DND-41 (cell line): ENCODE data around the gene SGMS1.

Experiments used
- ATAC-seq: fragments of 200-7000 bp; cut with Tn5 transposase; 3 replicates; pipeline ENCODE4 v1.9.1; 2021; ENCODE audit warnings: low read depth; ENCODE audit not compliant: insufficient read depth
- DNase-seq: peaks from one replicate; pipeline ENCODE4 v3.0.0-alpha.2; 2020
- H2AFZ ChIP-seq: 2 replicates; pipeline ENCODE4 v1.6.0; 2012; ENCODE audit warnings: low read depth, low read length
- H3K27ac ChIP-seq: 2 replicates; pipeline ENCODE4 v1.5.1; 2012; ENCODE audit warnings: low read length, inconsistent platforms
- H3K27me3 ChIP-seq: fragments of 200-600 bp; sonication (generic); 2 replicates; pipeline ENCODE4 v1.6.0; 2012; ENCODE audit warnings: low read length, mild to moderate bottlenecking, inconsistent platforms; ENCODE audit not compliant: insufficient read depth, poor library complexity
- H3K36me3 ChIP-seq: 2 replicates; pipeline ENCODE4 v1.5.1; 2012; ENCODE audit warnings: low read length, inconsistent platforms; ENCODE audit not compliant: insufficient read depth
- H3K4me1 ChIP-seq: 2 replicates; pipeline ENCODE4 v1.5.1; 2012; ENCODE audit warnings: mild to moderate bottlenecking, low read length; ENCODE audit not compliant: insufficient read depth
- H3K4me2 ChIP-seq: 2 replicates; pipeline ENCODE4 v1.6.0; 2012; ENCODE audit warnings: mild to moderate bottlenecking, moderate library complexity, low read length, inconsistent platforms; ENCODE audit not compliant: insufficient read depth
- H3K4me3 ChIP-seq, 2 experiments: fragments of 200-600 bp in 1 of 2; shearing (Covaris generic) in 1 of 2; 2 replicates each; pipeline ENCODE4 v1.5.1; 2012 to 2016; ENCODE audit warnings: inconsistent platforms in 2 of 2, low read length in 2 of 2, mild to moderate bottlenecking in 2 of 2, low read depth in 1 of 2, moderate library complexity in 1 of 2
- H3K79me2 ChIP-seq: 2 replicates; pipeline ENCODE4 v1.6.0; 2012; ENCODE audit warnings: low read length, inconsistent platforms; ENCODE audit not compliant: insufficient read depth
- H3K9ac ChIP-seq: 2 replicates; pipeline ENCODE4 v1.6.0; 2012; ENCODE audit warnings: low read depth, mild to moderate bottlenecking, inconsistent platforms, low read length, moderate library complexity
- H3K9me3 ChIP-seq: 2 replicates; pipeline ENCODE4 v1.5.1; 2012; ENCODE audit warnings: low read length, moderate library complexity, mild to moderate bottlenecking, inconsistent platforms; ENCODE audit not compliant: insufficient read depth, severe bottlenecking
- H4K20me1 ChIP-seq: 2 replicates; pipeline ENCODE4 v1.6.0; 2012; ENCODE audit warnings: low read length; ENCODE audit not compliant: insufficient read depth
- EZH2 ChIP-seq: IDR thresholded peaks from 3 replicates; pipeline ENCODE4 v1.6.1; 2012; ENCODE audit warnings: borderline replicate concordance, low read depth, mild to moderate bottlenecking, moderate library complexity, low read length, inconsistent platforms; ENCODE audit not compliant: severe bottlenecking
- TF ChIP-seq, protein P1 (sequence below): IDR thresholded peaks from 2 replicates; pipeline ENCODE4 v1.5.1; 2012; ENCODE audit warnings: borderline replicate concordance, low read length, moderate library complexity, mild to moderate bottlenecking; ENCODE audit not compliant: poor library complexity, severe bottlenecking; ENCODE audit errors: extremely low read depth

SGMS1 gene

DNA sequence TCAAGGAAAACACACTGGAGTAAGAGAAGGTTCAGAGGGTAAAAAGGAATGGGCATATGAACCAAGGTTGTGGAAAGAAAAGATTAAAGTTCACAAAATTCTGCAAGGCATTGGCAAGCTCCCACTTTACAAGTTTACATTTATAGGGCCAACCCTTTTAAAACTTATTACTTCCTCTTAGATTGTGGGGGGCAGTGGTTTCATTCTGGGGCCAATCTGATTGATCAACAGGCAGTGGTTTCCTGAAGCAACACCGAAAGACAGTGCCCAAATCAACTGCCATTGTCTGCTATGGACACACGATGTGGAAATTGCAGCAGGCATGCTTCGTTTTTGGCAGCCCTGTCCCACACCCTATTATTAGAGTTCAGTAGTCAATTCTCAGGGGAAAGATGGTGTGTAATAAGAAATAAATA is 154.0 kb downstream of the SGMS1 start:
- TF ChIP-seq EZH2: no peak
- TF ChIP-seq, protein P1, sequence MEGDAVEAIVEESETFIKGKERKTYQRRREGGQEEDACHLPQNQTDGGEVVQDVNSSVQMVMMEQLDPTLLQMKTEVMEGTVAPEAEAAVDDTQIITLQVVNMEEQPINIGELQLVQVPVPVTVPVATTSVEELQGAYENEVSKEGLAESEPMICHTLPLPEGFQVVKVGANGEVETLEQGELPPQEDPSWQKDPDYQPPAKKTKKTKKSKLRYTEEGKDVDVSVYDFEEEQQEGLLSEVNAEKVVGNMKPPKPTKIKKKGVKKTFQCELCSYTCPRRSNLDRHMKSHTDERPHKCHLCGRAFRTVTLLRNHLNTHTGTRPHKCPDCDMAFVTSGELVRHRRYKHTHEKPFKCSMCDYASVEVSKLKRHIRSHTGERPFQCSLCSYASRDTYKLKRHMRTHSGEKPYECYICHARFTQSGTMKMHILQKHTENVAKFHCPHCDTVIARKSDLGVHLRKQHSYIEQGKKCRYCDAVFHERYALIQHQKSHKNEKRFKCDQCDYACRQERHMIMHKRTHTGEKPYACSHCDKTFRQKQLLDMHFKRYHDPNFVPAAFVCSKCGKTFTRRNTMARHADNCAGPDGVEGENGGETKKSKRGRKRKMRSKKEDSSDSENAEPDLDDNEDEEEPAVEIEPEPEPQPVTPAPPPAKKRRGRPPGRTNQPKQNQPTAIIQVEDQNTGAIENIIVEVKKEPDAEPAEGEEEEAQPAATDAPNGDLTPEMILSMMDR: no peak
- ATAC-seq: no peak
- Histone ChIP-seq H3K36me3 (no peaks in the 10 kb centered on the region), H3K9me3 (no peaks in the 10 kb centered on the region), H2AFZ (no peak overlapping the region), H3K27ac (no peak overlapping the region), H4K20me1 (no peaks in the 10 kb centered on the region), H3K4me2 (no peak overlapping the region), H3K9ac (no peak overlapping the region), H3K79me2 (no peaks in the 10 kb centered on the region), H3K4me3 (no peak overlapping the region), H3K4me1 (no peaks in the 10 kb centered on the region), H3K27me3 (no peaks in the 10 kb centered on the region)
- no peak for DNase-seq

- no peaks in the 10 kb centered on the region for H3K36me3 ChIP-seq
- no peak overlapping the region for H3K27ac ChIP-seq
- H3K4me2 ChIP-seq: no peak overlapping the region
- TF ChIP-seq, protein P1: no peak
- TF ChIP-seq EZH2: no peak
- H3K27me3 ChIP-seq: no peaks in the 10 kb centered on the region
- DNase-seq (no peak), ATAC-seq (no peak)
- no peak overlapping the region for H3K9ac ChIP-seq
- H3K4me3 ChIP-seq: no peak overlapping the region
- H3K9me3 ChIP-seq: no peaks in the 10 kb centered on the region
- no peaks in the 10 kb centered on the region for H3K79me2 ChIP-seq
- no peaks in the 10 kb centered on the region for H4K20me1 ChIP-seq
- no peak overlapping the region for H2AFZ ChIP-seq
- H3K4me1 ChIP-seq: no peaks in the 10 kb centered on the region
These were observed 154.5 kb downstream of the SGMS1 start for GRCh38 chr10:50469288-50469687.

DNA sequence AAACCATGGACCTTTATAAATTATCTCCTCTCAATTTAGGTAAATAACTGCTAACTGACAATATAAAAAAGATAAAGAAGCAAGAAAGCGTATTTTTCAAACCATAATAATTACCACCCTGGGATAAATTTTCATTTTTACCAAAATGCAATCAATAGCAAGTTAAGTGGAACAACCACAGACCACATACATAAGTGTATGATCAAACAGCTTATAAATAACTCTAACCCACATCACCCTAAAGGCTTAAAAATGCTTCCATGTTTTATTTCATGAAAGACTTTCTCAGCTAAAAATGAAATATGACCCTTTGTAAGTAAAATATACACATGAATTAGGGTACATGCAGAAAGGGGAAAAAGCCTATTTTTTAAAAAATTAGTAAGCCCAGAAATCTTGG is 156.5 kb downstream of the SGMS1 start:
- Histone ChIP-seq H3K27me3 (no peaks in the 10 kb centered on the region), H2AFZ (no peak overlapping the region), H4K20me1 (no peaks in the 10 kb centered on the region), H3K79me2 (no peaks in the 10 kb centered on the region), H3K9ac (no peak overlapping the region), H3K4me2 (no peak overlapping the region), H3K36me3 (no peaks in the 10 kb centered on the region), H3K4me1 (no peaks in the 10 kb centered on the region), H3K27ac (no peak overlapping the region), H3K4me3 (no peak overlapping the region), H3K9me3 (no peaks in the 10 kb centered on the region)
- no peak for ATAC-seq
- TF ChIP-seq, protein P1: no peak
- TF ChIP-seq EZH2: no peak
- no peak for DNase-seq

DNA sequence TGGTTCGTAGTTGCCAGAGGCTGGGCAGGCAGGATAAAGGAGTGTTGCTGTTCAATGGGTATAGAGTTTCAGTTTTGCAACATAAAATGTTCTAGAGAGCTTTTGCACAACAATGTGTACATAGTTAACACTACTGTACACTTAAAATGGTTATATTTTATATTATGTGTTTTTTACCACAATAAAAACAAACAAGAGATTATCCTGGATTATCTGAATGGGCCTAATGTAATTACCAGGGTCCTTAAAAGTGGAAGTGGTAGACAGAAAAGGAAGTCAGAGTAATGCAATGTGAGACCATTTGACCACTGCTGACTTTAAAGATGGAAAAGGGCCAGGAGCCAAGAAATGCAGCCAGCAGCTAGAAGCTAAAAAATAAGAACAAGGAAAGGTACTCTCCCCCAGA is 159.7 kb downstream of the SGMS1 start:
- no peaks in the 10 kb centered on the region for H4K20me1 ChIP-seq
- DNase-seq: no peak
- H3K4me2 ChIP-seq: no peak overlapping the region
- no peak overlapping the region for H3K4me3 ChIP-seq
- ATAC-seq: no peak
- H3K79me2 ChIP-seq: no peaks in the 10 kb centered on the region
- H3K9ac ChIP-seq: no peak overlapping the region
- no peaks in the 10 kb centered on the region for H3K9me3 ChIP-seq
- H2AFZ ChIP-seq: no peak overlapping the region
- no peak for TF ChIP-seq EZH2
- TF ChIP-seq, protein P1: no peak
- no peaks in the 10 kb centered on the region for H3K27me3 ChIP-seq
- no peaks in the 10 kb centered on the region for H3K4me1 ChIP-seq
- H3K36me3 ChIP-seq: no peaks in the 10 kb centered on the region
- no peak overlapping the region for H3K27ac ChIP-seq
